Kidney capillary endothelial cell (primary cell): ENCODE measurements around the gene PSMD13.
A peak's percentile ranks its signal among the peaks of the same experiment; 100 is the strongest.
"Not testable (repeated sequence)": the region's sequence is repeated elsewhere in the genome, so short reads cannot be mapped to it uniquely, and the experiment has no call there.

Experiments used
- DNase-seq: peaks from one replicate; pipeline ENCODE4 v3.0.0-alpha.2; 2018; ENCODE audit warnings: low spot score

The PSMD13 gene

DNA sequence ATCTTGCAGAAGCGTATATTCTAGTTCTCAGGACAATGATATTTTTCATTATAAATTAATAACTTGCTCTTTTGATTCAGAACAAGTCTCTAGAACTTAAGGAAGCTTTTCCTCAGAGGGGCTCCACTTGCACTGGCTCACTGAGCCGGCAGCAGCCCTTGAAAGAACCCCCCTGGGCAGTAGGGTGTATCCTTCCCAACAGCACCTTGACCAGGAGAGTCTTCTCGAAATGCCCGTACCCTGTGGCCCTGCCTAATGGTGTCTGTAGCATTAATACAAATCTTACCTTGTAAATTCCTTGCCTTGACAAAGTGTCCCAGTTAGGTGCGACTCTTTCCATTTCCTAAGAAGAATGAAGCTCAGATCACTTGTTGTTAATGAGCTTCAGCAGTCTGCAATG, 13.5 kb downstream of the PSMD13 start:
- DNase-seq = no peak

DNA sequence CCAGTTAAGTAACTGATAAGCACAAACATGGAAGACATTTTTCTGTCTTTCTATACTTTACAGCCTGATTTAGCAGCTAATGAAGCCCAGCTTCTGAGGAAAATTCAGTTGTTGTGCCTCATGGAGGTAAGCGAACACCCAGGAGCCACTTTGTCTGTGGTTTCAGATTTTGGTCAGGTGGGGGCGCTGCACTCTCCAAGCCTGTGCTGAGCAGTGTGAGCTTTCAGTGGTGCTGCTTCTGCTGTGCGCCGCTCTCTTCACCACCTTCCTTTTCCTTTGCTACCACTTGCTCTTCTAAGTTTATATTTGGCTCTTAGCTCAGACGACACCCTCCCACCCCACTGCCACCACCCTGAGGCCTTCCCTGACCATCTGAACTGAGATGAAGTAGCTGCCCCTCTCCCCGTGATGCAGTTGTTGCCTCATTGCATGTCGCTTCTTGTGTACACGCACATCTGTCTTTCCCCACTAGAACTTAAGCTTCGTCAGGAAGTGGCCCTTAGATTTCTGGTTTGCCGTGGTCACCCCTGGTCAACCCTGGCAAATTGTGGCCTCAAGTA, 14.0 kb downstream of the PSMD13 start:
- peak; percentile 34 for DNase-seq

DNA sequence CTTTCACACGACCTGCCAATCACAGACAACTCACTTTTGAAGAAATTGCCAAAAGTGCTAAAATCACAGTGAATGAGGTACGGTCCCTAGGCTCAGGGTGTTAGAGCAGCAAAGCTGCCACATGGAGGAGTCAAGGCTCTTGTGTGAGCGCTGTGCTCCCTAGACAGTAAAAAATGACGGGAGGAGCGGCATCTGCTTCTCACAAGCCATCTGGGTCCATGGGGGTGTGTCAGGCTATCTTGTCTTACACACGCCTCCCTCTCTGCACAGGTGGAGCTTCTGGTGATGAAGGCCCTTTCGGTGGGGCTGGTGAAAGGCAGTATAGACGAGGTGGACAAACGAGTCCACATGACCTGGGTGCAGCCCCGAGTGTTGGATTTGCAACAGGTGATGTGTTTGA, 14.8 kb downstream of the PSMD13 start:
- no peak for DNase-seq

DNA sequence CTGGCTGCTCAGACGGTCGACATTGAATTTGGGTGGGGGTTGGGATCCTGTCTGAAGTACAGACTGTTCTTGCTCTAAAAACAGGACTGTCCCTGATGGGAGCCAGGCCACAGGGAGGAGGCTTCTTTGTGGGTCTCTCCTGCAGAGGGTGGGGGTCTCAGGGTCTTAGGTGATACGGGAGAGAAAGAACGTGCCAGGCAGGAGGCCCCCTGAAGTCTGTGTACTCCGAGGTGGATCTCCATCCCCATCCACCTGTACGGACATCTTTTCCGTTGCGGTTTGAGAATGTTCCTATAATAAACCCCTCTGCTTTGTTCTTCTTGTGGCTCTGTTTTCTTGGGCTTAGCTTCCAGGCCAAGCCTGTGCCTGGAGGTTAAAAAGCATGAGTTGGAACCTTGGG, 15.9 kb downstream of the PSMD13 start:
- no peak for DNase-seq

DNA sequence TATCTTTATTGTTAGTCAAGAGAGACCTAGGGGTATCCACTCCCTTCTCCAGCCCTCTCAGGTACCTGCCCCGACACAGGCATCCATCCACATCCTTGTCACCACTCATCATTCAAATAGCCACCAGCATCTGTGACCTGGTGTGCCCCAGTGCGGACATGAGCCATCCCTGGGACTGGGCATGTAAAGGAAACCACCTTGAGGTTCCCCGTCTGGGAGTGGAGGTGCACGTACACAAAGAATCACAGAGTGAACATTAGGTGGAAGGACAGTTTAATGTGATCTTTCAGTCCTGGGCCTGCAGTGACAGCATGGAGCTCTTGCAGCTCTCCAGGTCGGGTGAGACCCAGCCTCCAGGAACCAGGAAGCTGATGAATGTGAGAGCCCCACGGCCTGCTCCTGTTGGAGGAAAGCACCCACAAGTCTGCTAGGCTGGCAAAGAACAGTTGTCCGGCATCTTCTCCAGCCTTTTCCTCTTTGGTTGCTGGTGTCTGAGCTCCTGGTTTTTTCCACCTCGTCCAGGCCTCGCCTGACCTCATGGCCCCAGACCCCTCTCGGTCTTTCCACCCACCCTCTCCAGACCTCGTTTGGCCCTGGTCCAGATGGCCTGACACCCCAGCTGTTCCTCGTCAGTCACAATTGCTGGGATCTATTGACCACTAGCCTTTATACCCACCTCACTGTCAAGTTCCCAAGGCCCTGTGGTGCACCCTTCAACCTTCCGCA, 16.5 kb downstream of the PSMD13 start:
- DNase-seq = no peak

DNA sequence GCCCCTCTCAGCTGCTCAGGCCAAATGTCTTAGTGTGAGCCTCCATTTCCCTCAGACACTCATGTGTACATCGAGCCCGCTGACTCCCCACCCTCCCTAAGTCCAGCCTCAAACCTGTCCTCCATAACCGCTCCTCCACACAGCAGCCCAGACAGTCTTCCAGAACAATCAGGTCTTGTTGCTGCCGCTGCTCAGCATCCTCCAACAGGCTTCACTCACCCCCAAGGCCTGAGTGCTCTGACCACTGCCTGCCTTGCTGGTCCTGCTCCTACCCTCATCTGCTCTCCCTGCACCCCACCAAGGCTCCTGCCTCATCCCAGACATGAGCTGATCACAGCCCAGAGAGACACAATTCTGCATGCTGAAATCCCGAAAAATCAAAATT, 17.1 kb downstream of the PSMD13 start:
- no peak for DNase-seq

DNA sequence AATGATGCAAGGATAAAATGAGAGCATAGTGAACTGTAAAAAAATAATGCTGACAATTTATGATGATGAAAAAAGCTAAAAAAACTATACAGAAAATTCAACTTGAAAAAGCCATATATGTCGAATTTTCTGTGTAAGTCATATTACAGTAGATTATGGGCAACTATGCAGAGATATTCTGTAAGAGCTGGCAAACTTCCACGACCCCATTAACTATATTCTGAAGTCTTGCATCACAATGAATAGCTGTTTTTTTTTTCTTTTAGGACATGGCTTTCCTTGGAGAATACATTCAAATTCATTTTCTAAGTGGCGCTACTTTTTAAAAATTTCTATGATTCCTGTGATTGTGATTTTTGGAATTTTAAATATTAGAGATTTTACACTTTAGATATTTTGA, 18.4 kb downstream of the PSMD13 start:
- DNase-seq = no peak

DNA sequence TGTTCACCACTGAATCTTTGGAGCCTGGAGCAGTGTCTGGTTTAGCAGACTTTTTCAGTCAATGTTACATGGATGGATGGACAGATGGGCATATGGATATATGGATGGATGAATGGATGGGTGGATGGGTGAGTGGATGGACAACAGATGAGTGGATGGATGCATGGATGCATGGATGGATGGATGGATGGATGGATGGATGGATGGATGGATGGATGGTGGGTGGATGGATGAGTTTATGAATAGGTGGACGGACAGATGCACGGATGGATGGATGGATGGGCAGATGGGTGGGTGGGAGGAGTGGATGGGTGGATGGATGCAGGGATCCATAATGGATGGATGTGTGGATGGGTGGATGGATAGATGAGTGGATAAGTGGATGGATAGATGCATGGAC, 19.0 kb downstream of the PSMD13 start:
- DNase-seq = no peak

DNA sequence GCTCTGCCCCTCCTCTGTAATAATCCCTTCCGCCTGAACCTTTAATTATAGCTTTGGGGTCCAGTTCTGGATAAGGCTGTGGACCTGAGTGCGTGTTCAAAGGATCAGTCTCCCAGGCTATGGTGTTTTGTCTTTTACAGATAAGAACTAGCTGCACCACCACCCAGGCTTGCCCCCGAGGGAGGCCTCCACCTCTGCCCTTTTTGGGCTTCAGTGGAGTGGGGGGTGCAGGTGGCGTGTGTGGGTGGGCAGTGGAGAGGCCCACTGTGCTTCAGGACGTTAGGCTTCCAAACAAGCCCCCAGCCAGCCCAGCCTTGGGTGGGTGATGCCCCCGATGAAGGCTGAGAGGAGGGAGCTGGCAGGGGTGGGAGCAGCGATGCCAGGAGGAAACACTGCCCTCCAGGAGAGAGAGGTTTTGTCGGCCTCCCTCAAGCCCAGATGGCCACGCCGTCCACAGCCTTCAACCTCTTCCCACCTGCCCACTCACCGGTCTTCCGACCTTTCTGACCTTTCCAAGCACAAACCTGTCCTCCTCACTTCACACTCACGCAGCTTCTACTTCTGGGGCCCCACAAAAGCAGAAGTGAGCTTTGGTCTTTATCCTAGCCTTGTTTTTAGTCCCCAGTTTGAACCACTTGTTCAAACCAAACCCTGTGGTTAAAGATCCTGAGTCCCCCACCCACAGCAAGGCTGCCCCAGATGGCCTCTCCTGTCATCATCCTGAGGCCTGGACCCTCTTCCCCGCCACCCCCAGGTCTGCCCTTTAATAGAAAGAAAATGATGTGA, 20.4 kb downstream of the PSMD13 start:
- no peak for DNase-seq

DNA sequence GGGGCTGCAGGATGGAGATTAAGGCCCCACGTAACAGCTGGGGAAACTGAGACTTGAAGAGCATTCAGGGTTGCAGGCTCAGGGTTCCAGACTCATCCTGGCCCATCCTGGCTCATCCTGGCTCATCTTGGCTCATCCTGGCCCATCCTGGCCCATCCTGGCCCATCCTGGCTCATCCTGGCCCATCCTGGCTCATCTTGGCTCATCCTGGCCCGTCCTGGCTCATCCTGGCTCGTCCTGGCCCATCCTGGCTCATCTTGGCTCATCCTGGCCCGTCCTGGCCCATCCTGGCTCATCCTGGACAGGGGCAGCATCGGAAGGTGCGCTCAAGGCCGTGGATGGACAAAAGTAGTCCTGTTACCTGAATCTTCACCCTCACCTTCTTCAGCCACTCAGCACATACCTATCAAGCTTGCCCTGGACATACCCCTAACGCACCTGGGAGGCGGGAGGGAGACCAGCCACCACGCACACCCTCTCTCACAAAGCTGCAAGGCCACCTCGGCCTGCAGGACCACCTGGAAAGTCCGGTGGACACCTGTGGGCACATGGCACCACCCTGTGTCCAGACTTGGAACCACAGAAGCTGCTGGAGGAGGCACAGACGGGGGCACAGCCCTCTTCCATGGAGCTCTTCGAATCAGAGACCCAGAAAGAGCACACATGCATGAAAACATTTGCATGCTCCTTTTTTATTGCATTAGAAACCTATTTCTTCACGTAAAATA, 21.2 kb downstream of the PSMD13 start:
- no peak for DNase-seq

DNA sequence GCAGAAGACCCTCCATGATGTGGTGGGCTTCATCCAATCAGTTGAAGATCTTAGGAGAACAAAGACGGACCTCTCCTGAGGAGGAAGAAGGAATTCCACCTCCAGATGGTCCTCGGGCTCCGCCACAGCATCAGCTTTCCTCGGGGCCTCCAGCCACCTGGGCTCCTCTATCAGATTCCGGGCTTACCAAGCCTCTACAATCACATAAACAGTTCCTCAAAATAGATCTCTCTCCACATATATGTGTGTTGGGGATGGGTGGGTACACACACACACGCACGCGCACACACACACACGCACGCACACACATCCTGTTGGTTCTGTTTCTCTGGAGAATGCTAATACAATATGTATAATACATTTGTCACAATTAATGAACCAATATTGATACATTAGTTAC, 22.6 kb downstream of the PSMD13 start:
- no peak for DNase-seq

DNA sequence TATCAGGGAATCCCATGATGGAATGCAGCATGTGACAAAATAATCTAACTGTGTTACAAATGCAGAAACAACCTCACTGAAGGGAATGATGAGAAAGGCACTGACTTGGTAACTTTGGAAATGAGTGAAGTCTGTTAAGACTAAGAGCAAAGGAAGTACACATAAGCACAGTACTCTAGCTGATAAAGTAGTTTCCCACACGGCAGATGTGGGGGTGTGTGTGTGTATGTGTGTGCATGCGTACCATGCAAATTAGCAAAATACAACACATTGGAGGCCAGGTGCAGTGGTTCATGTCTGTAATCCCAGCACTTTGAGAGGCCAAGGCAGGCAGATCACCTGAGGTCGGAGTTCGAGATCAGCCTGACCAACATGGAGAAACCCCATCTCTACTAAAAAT, 24.8 kb downstream of the PSMD13 start:
- DNase-seq = no peak

DNA sequence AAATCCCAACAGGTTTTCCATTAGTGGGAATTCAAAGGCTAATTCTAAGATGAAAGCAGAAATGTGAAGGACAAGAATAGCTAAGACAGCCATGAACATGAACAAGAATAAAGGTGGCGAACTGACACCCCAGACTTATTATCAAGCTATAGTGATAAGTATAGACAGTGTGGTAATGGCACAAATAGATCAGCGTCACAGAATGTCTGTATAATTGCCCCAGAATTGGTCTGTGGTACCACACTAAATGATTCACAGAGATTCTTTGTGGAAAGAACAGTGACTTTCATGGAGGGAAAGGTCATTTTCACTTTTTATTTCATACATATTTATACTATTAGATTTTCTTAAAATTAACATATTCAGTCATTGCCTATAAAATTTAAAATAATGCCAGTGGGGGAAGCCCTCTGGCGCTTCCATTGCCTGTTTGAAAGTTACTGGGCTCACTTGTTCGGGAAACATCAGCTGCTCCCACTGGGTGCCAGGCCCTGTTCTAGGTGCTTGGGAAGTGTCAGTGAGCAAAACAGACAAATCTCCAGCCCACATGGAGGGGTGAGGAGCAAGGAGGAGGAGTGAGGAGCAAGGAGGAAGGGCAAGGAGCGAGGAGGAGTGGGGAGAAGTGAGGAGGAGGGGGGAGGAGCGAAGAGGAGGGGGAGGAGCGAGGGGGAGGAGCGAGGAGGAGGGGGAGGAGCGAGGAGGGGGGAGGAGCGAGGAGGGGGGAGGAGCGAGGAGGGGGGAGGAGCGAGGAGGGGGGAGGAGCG, 30.1 kb downstream of the PSMD13 start:
- no peak for DNase-seq

DNA sequence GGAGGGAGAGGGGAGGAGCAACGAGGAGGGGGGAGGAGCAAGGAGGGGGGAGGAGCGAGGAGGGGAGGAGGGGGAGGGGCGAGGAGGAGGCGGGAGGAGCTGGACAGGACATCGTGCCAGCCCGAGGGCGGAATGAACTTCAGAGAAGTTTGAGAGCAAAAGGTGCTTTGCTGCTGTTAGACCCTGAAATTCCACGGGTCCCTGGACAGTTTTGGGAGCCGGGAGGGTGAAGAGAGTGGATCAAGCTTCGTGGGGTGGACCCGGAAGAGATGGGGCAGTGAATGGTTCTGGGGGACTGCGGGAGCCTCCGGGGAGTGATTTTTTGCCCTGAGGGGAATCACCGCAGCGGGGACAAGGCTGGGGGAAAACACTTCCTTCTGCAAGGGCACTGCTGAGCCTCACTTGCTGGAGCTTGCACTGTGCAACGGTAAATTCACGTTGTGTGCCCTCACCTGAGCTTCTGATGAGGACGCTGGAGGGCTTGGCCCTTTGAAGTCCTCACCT, 30.8 kb downstream of the PSMD13 start:
- DNase-seq = no peak

DNA sequence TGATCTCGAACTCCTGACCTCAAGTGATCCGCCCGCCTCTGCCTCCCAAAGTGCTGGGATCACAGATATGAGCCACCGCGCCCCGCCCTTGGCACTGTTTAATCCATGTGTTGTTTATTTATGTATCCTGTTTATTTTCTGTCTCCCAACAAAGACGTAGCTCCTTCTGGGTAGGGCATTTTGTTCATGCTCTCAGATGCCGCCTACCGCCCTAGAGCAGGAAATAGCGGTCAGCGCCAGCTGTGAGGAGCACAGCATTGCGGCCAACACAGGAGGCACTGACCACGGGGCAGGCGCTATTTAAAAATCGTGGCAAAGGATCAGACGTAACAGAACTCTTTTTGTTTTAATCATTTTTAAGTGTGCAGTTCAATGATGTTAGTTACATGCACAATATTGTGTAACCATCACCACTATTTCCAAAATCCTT, 32.0 kb downstream of the PSMD13 start:
- not testable (repeated sequence) for DNase-seq

DNA sequence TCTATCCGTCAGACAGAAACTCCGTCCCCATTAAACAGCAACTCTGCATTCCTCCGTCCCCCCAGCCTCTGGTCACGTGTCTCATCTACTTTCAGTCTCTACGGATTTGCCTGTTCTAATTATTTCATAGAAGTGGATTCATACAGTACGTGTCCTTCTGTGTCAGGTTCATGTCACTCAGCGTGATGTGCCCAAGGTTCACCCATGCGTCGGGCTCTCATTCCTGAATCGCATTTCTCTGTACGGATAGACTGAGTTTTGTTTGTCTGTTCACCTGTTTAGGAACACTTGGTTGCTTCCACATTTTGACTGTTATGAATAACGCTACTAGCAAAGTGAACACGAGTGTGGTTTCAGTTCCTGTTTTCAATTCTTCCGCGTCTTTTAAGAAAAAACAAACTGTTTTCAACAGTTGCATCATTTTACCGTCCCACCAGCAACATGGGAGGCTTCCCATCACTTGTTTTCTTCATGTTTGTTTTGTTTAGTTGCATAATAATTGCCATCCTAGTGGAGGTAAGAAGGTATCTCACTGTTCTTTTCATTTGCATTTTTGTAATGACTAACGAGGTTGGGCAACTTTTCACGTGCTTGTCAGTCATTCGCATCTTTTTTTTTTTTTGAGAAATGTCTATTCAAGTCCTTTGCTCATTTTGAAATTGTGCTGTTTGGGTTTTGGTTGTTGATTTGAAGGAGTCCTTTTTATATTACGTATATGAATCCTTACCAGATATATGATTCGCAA, 32.5 kb downstream of the PSMD13 start:
- DNase-seq = no peak

DNA sequence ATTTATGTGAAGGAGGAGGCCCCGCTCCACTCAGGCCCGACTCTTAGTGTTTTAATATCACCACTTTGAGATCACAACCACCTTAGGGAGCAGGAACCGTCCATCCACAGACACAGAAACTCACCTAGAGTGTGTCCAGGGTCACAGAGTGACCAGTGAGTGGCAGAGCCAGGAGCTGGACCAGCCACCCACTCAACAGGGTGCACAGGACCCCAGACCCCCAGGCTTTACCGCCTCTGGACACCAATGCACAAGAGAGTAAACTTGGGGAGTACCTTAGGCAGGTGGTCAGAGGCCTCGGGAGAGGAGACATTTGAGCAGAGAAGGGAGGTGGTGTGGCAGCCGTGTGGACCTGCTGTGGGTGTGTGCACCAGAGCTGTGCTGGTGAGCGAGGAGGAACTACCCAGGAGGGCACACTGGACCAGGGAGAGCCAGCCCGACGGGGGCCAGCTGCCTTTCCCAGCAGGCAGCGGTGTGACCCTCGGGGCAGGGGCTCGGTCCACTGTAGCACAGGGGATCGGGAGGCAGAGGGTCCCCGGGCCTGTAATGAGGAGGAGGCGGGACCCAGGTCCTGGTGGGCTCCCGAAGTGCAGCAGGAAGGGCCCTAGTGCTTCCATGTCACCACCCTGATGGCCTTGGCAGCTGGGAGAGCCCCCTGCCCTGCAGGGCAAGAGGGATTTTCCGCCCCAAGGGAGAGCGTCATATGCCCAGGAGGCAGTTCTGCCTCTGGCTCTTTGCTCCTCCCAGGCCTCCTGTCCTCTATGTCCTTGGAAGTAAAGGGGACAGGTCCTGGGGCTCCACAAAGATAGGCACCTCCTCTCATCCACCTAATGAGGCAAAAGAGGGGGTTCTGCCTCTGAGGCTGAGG, 33.9 kb downstream of the PSMD13 start:
- no peak for DNase-seq

DNA sequence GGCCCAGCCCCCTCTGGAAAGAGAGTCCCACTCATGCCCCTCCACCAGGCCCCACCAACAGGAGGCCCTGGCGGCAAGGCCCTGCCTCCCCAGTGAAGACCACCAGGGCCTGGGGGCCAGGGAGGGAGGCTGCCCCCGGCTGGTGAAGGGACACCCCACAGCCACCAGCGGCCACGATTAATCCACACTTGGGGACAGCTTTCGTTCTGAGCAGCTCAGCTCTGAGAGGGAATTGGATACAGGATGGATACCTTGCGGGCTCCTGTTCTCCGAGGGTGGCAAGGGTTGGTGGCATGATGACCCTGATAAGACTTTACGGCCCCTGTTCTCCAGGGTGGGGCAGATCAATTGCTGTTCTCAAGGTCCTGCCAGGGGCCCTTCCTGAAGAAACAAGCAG, 34.5 kb downstream of the PSMD13 start:
- DNase-seq = no peak

DNA sequence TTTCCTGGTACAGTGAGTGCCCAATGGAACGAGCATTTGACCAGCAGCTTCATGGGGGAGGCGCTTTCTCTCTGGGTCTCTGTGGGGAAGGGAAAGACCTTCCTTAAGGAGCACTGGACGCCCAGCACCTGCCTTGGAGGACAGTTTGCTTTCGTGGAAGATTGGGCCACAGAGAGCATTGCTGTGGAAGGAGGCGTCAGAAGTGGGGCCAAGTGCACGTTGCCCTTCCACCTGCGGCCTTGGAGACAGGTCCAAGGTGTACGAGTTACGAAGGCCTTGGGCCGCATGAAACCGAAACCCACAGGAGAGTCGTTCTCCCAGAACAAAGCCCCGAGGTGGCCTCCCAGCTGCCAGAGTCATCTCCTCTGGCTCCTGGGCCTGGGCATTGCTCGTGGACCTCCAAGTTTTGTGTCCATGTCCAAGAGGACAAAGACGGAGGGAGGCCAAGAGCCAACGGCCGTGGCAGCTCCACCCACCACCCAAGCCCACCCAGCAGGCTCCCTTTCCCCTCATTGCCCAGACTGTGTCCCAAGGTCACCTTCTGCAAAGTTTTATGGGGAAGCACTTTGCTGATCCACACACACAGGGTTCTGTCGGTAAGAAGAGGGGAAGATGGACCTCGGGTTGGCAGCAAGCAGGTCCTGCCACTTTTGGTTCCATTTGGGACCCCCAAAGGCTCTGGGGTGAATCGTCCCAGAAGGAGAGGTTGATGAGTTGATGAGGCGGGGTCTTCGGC, 35.6 kb downstream of the PSMD13 start:
- DNase-seq = no peak

DNA sequence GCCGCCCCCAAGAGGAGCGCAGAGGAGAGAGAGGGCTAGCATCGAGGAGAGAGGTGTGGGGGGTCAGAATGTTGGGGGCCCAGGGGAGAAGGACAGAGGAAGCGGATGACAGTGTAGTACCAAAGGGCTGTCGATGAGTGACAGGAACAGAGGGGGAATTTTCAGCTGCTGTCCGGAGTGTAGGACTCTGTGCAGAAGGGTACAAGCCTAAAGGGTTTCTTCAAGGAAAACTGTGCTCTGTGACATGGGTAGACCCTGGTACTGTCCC, 36.1 kb downstream of the PSMD13 start:
- DNase-seq = no peak
